GM08714 (cell line): ENCODE measurements around the gene FLOT2.

ENCODE experiments used
- H3K4me3 ChIP-seq: fragments of 200-500 bp; sonication (Bioruptor generic); 2 replicates; pipeline ENCODE4 v1.5.1; 2014; ENCODE audit warnings: mild to moderate bottlenecking, low read length, inconsistent platforms
- ZNF274 ChIP-seq: IDR thresholded peaks from 2 replicates; pipeline ENCODE4 v1.6.1; 2012; ENCODE audit warnings: mild to moderate bottlenecking, low read depth, low read length

The FLOT2 gene

GRCh38 chr17:28834420-28834819 is 63.1 kb downstream of the FLOT2 start:
- TF ChIP-seq ZNF274: no peak
- no peak overlapping the region for H3K4me3 ChIP-seq
